WTC11 (cell line): Measurements from ENCODE around the gene ZIC5.

Experiments used
- ATF3 ChIP-seq: sonication (generic); formaldehyde crosslinking; conservative IDR thresholded peaks from 2 replicates; pipeline ENCODE4 v1.8.1; 2022; ENCODE audit warnings: mild to moderate bottlenecking, missing genetic modification reagents
- CREB1 ChIP-seq: sonication (generic); formaldehyde crosslinking; IDR thresholded peaks from 2 replicates; pipeline ENCODE4 v1.8.0; 2023; ENCODE audit warnings: mild to moderate bottlenecking, missing genetic modification reagents
- CREM ChIP-seq: sonication (generic); formaldehyde crosslinking; IDR thresholded peaks from 2 replicates; pipeline ENCODE4 v1.8.1; 2022; ENCODE audit warnings: mild to moderate bottlenecking, missing genetic modification reagents, moderate library complexity
- IRF1 ChIP-seq: sonication (generic); formaldehyde crosslinking; IDR thresholded peaks from 2 replicates; pipeline ENCODE4 v1.8.0; 2023; ENCODE audit warnings: missing genetic modification reagents
- JUN ChIP-seq: sonication (generic); formaldehyde crosslinking; IDR thresholded peaks from 2 replicates; pipeline ENCODE4 v1.8.0; 2023; ENCODE audit warnings: mild to moderate bottlenecking, missing genetic modification reagents
- MAX ChIP-seq: sonication (generic); formaldehyde crosslinking; IDR thresholded peaks from 2 replicates; pipeline ENCODE4 v1.8.0; 2022; ENCODE audit warnings: mild to moderate bottlenecking, missing genetic modification reagents
- NR2C2 ChIP-seq: sonication (generic); formaldehyde crosslinking; IDR thresholded peaks from 2 replicates; pipeline ENCODE4 v1.8.0; 2022; ENCODE audit warnings: mild to moderate bottlenecking, missing genetic modification reagents
- TCF7 ChIP-seq: sonication (generic); formaldehyde crosslinking; IDR thresholded peaks from 2 replicates; pipeline ENCODE4 v1.8.0; 2022; ENCODE audit warnings: mild to moderate bottlenecking, low read depth, missing genetic modification reagents, moderate library complexity
- TEAD4 ChIP-seq: sonication (generic); formaldehyde crosslinking; IDR thresholded peaks from 2 replicates; pipeline ENCODE4 v1.8.0; 2022; ENCODE audit warnings: mild to moderate bottlenecking, missing genetic modification reagents
- USF2 ChIP-seq: sonication (generic); formaldehyde crosslinking; IDR thresholded peaks from 2 replicates; pipeline ENCODE4 v1.8.1; 2023; ENCODE audit warnings: mild to moderate bottlenecking, missing genetic modification reagents, moderate library complexity
- ZNF317 ChIP-seq: sonication (generic); formaldehyde crosslinking; IDR thresholded peaks from 2 replicates; pipeline ENCODE4 v1.8.1; 2023; ENCODE audit warnings: low read depth, mild to moderate bottlenecking, moderate library complexity, missing genetic modification reagents, borderline replicate concordance
- TF ChIP-seq, protein P1 (sequence below): fragments of 200-600 bp; IDR thresholded peaks from 2 replicates; pipeline ENCODE4 v1.8.0; 2022; ENCODE audit warnings: antibody characterized with exemption

GRCh38 chr13:99980201-99980823 lies 8.7 kb upstream of the ZIC5 start:
- TF ChIP-seq, protein P1, sequence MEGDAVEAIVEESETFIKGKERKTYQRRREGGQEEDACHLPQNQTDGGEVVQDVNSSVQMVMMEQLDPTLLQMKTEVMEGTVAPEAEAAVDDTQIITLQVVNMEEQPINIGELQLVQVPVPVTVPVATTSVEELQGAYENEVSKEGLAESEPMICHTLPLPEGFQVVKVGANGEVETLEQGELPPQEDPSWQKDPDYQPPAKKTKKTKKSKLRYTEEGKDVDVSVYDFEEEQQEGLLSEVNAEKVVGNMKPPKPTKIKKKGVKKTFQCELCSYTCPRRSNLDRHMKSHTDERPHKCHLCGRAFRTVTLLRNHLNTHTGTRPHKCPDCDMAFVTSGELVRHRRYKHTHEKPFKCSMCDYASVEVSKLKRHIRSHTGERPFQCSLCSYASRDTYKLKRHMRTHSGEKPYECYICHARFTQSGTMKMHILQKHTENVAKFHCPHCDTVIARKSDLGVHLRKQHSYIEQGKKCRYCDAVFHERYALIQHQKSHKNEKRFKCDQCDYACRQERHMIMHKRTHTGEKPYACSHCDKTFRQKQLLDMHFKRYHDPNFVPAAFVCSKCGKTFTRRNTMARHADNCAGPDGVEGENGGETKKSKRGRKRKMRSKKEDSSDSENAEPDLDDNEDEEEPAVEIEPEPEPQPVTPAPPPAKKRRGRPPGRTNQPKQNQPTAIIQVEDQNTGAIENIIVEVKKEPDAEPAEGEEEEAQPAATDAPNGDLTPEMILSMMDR: no peak
- TF ChIP-seq ZNF317 (CRISPR knock-in tag) (0 out of 2 replicates have a peak, but pooled peaks have one; percentile 41), NR2C2 (CRISPR knock-in tag) (no peak), ATF3 (no peak), TCF7 (CRISPR knock-in tag) (no peak), MAX (CRISPR knock-in tag) (no peak), CREM (CRISPR knock-in tag) (peak; percentile 69), CREB1 (no peak), USF2 (no peak), TEAD4 (no peak), IRF1 (CRISPR knock-in tag) (no peak), JUN (CRISPR knock-in tag) (peak; percentile 73; the same call in 1 of the 2 replicates)
